Stomach smooth muscle (tissue), 2 donors: ENCODE measurements around the gene COL5A1.

Experiments
- H3K27ac ChIP-seq: one replicate; pipeline ENCODE4 v1.7.0; 2013; ENCODE audit warnings: mild to moderate bottlenecking, low read length, inconsistent platforms
- H3K27me3 ChIP-seq, 2 donors: one replicate each; pipeline ENCODE4 v1.7.0; 2013; ENCODE audit warnings: low read length in 2 of 2; ENCODE audit not compliant: insufficient read depth in 2 of 2, control insufficient read depth in 1 of 2
- H3K36me3 ChIP-seq, 2 donors: one replicate each; pipeline ENCODE4 v1.7.0; 2013; ENCODE audit warnings: low read length in 2 of 2; ENCODE audit not compliant: control insufficient read depth in 2 of 2, insufficient read depth in 2 of 2
- H3K4me1 ChIP-seq: one replicate; pipeline ENCODE4 v1.7.0; 2013; ENCODE audit warnings: low read length; ENCODE audit not compliant: control insufficient read depth, insufficient read depth
- H3K4me3 ChIP-seq, 2 donors: one replicate each; pipeline ENCODE4 v1.7.0; 2013; ENCODE audit warnings: low read length in 2 of 2
- H3K9ac ChIP-seq, 2 donors: one replicate each; pipeline ENCODE4 v1.7.0; 2013; ENCODE audit warnings: low read length in 2 of 2, mild to moderate bottlenecking in 1 of 2
- H3K9me3 ChIP-seq, 2 donors: one replicate each; pipeline ENCODE4 v1.7.0; 2013; ENCODE audit warnings: low read length in 2 of 2; ENCODE audit not compliant: control insufficient read depth in 2 of 2
- donor health status: healthy.
- donor health status: Pancreatic carcinoma.

Gene COL5A1

DNA sequence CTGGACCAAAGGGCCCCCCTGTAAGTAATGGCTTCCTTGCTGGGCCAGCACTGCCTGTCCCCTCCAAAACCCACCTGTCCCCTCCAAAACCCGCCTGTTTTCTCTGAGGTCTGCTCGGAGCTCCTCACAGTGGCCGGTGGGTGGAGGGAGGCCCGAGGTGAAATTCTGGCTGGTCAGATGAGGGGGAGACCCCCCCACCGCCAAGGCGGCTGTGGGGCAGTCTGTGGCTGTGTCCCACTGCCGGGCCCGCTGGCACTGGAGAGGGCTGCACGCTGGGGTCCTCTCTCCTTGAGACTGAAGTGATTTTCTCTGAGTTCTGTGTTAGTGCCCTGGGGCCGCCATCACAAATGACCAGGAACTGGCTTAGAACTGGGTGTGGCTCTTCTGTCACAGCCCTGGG, 155.3 kb downstream of the COL5A1 start:
- peaks cover 55% of the 10 kb centered on the region in 2 donors for H3K36me3 ChIP-seq
- H3K9me3 ChIP-seq = no peaks in the 10 kb centered on the region
- H3K27ac ChIP-seq = no peak overlapping the region
- H3K9ac ChIP-seq = no peak overlapping the region
- H3K4me3 ChIP-seq = no peak overlapping the region
- no peaks in the 10 kb centered on the region for H3K27me3 ChIP-seq
- no peaks in the 10 kb centered on the region for H3K4me1 ChIP-seq

DNA sequence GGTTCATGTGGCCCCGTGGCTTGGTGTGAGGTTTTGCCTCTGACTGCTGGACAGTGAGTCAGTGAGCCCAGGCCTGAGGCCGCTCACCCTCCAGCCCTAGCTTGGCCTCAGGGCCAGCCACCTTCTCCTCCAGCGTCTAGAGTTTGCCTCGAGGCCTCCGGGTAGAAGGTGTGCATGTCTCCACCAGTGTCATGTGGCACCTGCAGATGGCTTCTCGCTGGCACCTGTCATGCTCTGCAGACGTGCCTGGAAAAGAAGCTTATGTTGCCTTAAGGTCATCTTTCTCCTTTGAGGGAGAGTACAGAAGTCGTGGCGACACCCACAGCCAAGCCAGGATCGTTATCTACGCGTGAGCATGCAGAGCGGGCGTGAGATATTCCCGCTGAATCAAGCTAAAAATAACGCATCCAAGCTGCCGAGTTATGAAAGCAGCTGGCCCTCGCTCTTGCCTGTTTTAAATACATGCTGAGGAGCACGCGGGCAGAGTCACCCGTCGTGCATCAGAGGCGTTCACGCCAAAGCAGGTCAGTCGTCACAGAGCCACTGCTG, 159.3 kb downstream of the COL5A1 start:
- Histone ChIP-seq H3K4me3 (no peak overlapping the region), H3K4me1 (no peaks in the 10 kb centered on the region), H3K27ac (no peak overlapping the region), H3K9ac (no peak overlapping the region), H3K36me3 (peaks cover 56 to 68% of the 10 kb centered on the region in 2 donors), H3K27me3 (no peaks in the 10 kb centered on the region), H3K9me3 (no peaks in the 10 kb centered on the region)

GRCh38 chr9:134802216-134802795, 160.7 kb downstream of the COL5A1 start:
- no peak overlapping the region for H3K4me3 ChIP-seq
- H3K27me3 ChIP-seq = no peaks in the 10 kb centered on the region
- H3K9ac ChIP-seq = no peak overlapping the region
- peaks cover 51 to 64% of the 10 kb centered on the region in 2 donors for H3K36me3 ChIP-seq
- peaks cover 7% of the 10 kb centered on the region for H3K4me1 ChIP-seq
- no peak overlapping the region for H3K27ac ChIP-seq
- H3K9me3 ChIP-seq = no peaks in the 10 kb centered on the region

DNA sequence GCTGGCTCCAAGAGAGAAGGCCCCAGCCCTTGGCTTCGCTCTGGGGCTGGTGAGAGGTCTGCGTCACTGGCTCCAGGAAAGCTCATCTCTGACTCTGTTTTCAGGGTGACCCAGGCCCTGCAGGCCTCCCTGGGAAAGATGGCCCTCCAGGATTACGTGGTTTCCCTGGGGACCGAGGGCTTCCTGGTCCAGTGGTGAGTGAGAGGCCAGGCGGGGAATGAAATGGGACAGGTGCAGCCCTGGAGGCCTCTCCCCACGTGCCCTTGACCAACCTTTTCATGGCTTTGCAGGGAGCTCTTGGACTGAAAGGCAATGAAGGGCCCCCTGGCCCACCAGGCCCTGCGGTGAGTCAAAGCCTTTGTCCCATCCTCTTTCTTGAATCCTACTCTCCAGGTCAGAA, 163.3 kb downstream of the COL5A1 start:
- Histone ChIP-seq H3K9ac (no peak overlapping the region), H3K4me3 (no peak overlapping the region), H3K27me3 (no peaks in the 10 kb centered on the region), H3K27ac (no peak overlapping the region), H3K36me3 (peaks cover 39 to 62% of the 10 kb centered on the region in 2 donors), H3K9me3 (no peaks in the 10 kb centered on the region), H3K4me1 (peaks cover 18% of the 10 kb centered on the region)

GRCh38 chr9:134807716-134808446, 166.3 kb downstream of the COL5A1 start:
- H3K27me3 ChIP-seq = no peaks in the 10 kb centered on the region
- H3K27ac ChIP-seq = peak overlapping the region; percentile 46
- H3K9me3 ChIP-seq = no peaks in the 10 kb centered on the region
- H3K9ac ChIP-seq = no peak overlapping the region
- H3K36me3 ChIP-seq = peaks cover 52 to 69% of the 10 kb centered on the region in 2 donors
- H3K4me3 ChIP-seq = no peak overlapping the region
- peaks cover 24% of the 10 kb centered on the region for H3K4me1 ChIP-seq

- no peak overlapping the region for H3K27ac ChIP-seq
Measured at GRCh38 chr9:134808447-134808792, 166.8 kb downstream of the COL5A1 start.

DNA sequence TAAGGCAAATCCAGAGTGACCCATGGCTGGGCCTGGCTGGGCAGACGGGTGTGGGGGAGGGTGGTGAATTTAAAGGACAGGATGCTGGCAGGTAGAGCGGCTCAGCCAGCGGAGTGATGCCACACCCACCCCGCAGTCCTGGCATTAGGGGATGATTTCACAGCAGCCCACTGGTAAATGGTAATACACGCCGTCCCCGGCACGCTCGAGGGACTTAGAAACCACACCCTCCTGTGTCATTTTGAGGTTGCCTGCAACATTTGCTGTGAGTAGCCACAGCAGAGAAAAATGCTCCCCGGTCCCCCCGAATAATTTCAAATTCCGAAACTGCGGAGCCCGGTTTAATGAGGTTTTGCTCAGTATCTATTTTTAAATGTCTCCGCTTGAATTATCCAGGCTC, 167.7 kb downstream of the COL5A1 start:
- Histone ChIP-seq H3K27me3 (no peaks in the 10 kb centered on the region), H3K9ac (no peak overlapping the region), H3K9me3 (no peaks in the 10 kb centered on the region), H3K27ac (no peak overlapping the region), H3K4me3 (no peak overlapping the region), H3K36me3 (peaks cover 59 to 75% of the 10 kb centered on the region in 2 donors), H3K4me1 (peaks cover 24% of the 10 kb centered on the region)

More at GRCh38 chr9:134808447-134808792, 166.8 kb downstream of the COL5A1 start:
- peaks cover 54 to 73% of the 10 kb centered on the region in 2 donors for H3K36me3 ChIP-seq
- H3K4me3 ChIP-seq = no peak overlapping the region
- H3K9me3 ChIP-seq = no peaks in the 10 kb centered on the region
- H3K4me1 ChIP-seq = peaks cover 24% of the 10 kb centered on the region
- no peaks in the 10 kb centered on the region for H3K27me3 ChIP-seq
- H3K9ac ChIP-seq = no peak overlapping the region

DNA sequence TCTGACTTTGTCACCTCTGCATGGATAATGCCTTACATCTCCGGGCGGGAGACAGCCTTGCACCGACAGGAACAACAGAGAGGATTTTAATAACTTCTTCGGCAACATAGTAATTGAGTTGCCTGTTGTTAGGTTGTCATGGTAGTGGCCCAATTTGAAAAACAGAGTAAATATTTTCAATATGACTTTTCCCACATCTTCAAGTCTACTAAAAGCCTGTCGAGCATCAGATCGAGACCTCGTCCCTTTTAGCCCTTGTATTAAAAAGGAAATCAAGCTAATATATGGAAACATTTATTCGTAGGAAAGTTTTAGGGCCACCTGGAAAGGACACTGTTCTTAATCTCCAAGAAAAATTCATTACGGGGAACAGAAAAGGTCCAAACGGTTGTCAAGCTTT, 168.2 kb downstream of the COL5A1 start:
- H3K4me1 ChIP-seq = peaks cover 24% of the 10 kb centered on the region
- H3K27ac ChIP-seq = no peak overlapping the region
- peaks cover 63 to 74% of the 10 kb centered on the region in 2 donors for H3K36me3 ChIP-seq
- H3K27me3 ChIP-seq = no peaks in the 10 kb centered on the region
- no peak overlapping the region for H3K9ac ChIP-seq
- no peaks in the 10 kb centered on the region for H3K9me3 ChIP-seq
- no peak overlapping the region for H3K4me3 ChIP-seq

GRCh38 chr9:134811079-134811672, 169.6 kb downstream of the COL5A1 start:
- H3K36me3 ChIP-seq = peaks cover 75 to 85% of the 10 kb centered on the region in 2 donors
- no peaks in the 10 kb centered on the region for H3K9me3 ChIP-seq
- no peak overlapping the region for H3K4me3 ChIP-seq
- H3K27ac ChIP-seq = no peak overlapping the region
- H3K9ac ChIP-seq = no peak overlapping the region
- H3K27me3 ChIP-seq = no peaks in the 10 kb centered on the region
- H3K4me1 ChIP-seq = peaks cover 24% of the 10 kb centered on the region

GRCh38 chr9:134811673-134812342, 170.2 kb downstream of the COL5A1 start:
- Histone ChIP-seq H3K27ac (no peak overlapping the region), H3K4me3 (no peak overlapping the region), H3K4me1 (peaks cover 21% of the 10 kb centered on the region), H3K36me3 (peaks cover 78 to 85% of the 10 kb centered on the region in 2 donors), H3K27me3 (no peaks in the 10 kb centered on the region), H3K9me3 (no peaks in the 10 kb centered on the region), H3K9ac (no peak overlapping the region)
